Stimulated activated CD4-positive, alpha-beta T cell treated with anti-CD3 and anti-CD28 coated beads, Interleukin-4, amount 100 ng/mL, for 24 hours (primary cell): ENCODE measurements around the gene COL8A1.
"Not testable (repeated sequence)": the region's sequence is repeated elsewhere in the genome, so short reads cannot be mapped to it uniquely, and the experiment has no call there.

ENCODE experiments used
- DNase-seq: peaks from one replicate; pipeline ENCODE4 v3.0.0-alpha.2; 2020

The COL8A1 gene

GRCh38 chr3:99817437-99818240 is 179.2 kb downstream of the COL8A1 start, which contains the start of gene CMSS1:
CMSS1 (plus strand) TSS chr3:99817862.
- peak; percentile 96 for DNase-seq

- DNase-seq: no peak
Measured at GRCh38 chr3:99818818-99819217, 180.4 kb downstream of the COL8A1 start.

GRCh38 chr3:99823723-99824711 is 185.6 kb downstream of the COL8A1 start:
- DNase-seq: no peak

DNA sequence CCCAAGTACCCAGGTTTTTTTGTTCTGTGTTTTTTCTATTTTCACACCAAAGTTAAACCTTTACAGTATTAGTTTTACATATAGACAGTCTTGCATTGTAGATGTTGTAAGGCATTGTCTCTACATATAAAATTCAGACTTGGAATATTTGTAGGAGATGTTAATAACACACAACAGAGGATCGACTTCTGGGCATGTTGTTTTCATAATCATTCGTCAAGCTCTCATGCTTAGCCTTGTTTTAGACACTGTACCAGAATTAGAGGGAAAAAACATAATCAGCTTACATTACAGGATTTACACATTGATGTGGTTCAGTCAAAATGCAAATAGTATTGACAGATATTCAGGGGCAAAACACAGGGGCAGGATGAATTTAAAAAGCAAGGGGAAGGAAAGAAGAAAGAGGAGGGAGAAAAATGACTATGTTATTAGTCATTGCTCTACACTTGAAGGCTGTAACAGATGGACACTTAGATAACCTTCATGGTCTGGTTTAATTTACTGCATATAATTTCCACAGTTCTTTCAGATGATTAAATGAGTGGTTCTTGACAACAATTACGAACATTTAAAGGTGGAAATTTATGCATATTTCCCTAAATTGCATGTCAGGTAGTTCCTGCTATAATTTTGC is 186.7 kb downstream of the COL8A1 start:
- no peak for DNase-seq

- no peak for DNase-seq
Measured at GRCh38 chr3:99829844-99830243, 191.4 kb downstream of the COL8A1 start.

DNA sequence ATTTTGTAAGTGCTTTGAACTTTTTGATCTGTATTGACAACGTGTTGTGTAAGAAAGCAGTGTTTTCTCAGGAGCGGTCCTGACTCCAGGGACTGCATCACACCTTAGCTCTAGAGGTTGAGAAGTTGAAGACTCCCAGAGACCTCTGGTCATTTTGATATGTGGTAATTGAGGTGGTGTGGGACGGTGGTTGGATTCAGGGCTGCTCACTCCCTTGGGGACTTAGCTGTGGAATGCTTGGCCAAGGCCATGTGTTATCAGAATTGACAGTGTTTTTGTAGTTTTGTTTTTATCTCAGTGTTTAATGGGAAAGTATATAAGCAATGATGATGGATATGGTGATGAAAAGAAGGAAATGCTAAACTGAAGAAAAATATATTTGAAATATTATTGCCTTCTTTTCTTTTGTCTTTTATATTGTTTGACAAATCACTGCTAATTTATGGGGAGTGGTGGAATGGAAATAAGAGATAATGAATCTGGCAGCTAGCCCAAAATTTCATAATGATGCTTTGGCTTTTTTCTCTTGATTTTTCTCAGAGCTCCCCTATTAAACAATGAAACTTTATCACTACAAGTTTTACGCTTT is 195.3 kb downstream of the COL8A1 start:
- no peak for DNase-seq

- DNase-seq: no peak
Measured at GRCh38 chr3:99834211-99834957, 196.0 kb downstream of the COL8A1 start.

DNA sequence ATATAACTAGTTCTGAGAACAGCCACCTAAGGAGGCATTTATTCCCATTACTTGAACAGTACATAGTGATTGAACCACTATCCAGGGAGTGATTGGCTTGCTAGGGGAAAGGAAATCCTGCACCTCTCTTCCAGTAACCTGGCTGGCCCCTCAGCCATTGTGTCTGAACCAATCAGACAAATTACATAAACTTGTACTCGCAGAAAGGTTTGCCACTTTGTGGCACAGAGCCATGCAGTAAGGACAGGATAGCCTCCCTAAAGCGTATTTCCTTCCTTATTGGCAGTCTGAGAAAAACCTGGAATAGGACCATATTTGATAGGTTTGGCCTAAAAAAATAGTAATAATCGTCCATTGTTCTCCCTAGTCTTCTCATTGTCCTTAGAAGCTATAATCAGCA is 198.3 kb downstream of the COL8A1 start:
- no peak for DNase-seq

- no peak for DNase-seq
Measured at GRCh38 chr3:99837715-99838114, 199.3 kb downstream of the COL8A1 start.

DNA sequence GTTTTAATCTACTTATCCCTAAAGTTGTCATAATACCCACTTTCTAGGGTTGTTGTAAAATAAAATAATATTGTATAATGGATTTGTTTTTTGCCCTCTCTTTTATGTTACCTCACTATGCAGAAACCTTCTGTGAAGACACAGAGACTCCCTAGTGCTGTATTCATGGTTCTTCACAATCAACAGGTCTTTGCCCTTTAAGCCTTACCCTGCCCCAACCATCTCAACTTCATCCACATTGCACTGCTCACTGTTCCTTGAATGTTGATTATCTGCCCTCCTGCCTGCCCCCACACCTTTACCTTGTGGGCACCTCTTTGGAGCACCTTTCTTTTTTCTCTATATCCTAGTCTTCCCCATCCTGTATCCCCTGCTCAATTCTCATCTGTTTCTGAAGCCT is 200.4 kb downstream of the COL8A1 start:
- no peak for DNase-seq

- DNase-seq: no peak
Measured at GRCh38 chr3:99839613-99840012, 201.2 kb downstream of the COL8A1 start.

- not testable (repeated sequence) for DNase-seq
Measured at GRCh38 chr3:99841949-99842348, 203.6 kb downstream of the COL8A1 start.

- no peak for DNase-seq
Measured at GRCh38 chr3:99842826-99843589, 204.6 kb downstream of the COL8A1 start.

GRCh38 chr3:99843590-99844258 is 205.3 kb downstream of the COL8A1 start:
- DNase-seq: no peak

GRCh38 chr3:99845331-99845730 is 206.9 kb downstream of the COL8A1 start:
- DNase-seq: no peak

GRCh38 chr3:99845999-99846398 is 207.6 kb downstream of the COL8A1 start:
- DNase-seq: no peak

- no peak for DNase-seq
Measured at GRCh38 chr3:99846477-99847160, 208.2 kb downstream of the COL8A1 start.

GRCh38 chr3:99848433-99848832 is 210.0 kb downstream of the COL8A1 start:
- DNase-seq: no peak
